Activated T-cell treated with anti-CD3 and anti-CD28 coated beads, Interleukin-2, amount 50 U/mL, for 48 hours (primary cell): ENCODE measurements around the gene CDK11B.

Source experiments
- DNase-seq, 2 experiments: peaks; one replicate each; pipeline ENCODE4 v3.0.0-alpha.2; 2020

Gene CDK11B

DNA sequence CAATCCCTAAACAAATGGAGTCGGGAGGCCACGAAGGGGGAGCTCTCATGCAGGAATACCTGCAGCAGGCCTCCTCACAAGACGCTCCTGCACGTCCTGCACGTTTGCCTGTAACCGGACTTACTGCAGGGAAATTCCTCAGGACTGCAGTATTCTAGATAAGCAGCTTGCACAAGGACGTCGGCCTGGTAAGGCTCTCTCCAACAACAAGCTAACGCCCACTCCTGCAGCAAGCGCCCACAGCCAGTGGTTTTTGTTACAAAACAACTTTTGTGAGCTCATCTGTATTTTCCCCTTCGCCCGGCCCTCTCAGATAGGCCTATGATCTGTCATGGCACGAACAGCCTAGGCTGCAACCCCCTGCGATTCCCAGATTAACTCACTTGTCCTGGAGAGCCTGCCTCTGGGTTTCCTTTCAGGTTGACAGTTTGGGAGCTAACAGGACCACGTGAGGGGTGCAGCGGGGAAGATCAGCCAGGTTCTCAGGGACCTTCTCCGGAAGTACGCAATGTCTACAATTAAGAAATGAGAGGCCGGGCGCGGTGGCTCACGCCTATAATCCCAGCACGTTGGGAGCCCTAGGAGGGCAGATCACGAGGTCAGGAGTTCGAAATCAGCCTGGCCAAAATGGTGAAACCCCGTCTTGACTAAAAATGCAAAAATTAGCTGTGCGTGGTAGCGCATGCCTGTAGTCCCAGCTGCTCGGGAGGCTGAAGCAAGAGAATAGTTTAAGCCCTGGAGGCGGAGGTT, 44.4 kb downstream of the CDK11B start:
- peak; percentile 73 to 74 for DNase-seq

- DNase-seq: no peak
These were observed 45.2 kb downstream of the CDK11B start for GRCh38 chr1:1613509-1614082.

- no peak for DNase-seq
These were observed 46.8 kb downstream of the CDK11B start for GRCh38 chr1:1612104-1612400.

- no peak for DNase-seq
These were observed 48.0 kb downstream of the CDK11B start for GRCh38 chr1:1610796-1611195.

DNA sequence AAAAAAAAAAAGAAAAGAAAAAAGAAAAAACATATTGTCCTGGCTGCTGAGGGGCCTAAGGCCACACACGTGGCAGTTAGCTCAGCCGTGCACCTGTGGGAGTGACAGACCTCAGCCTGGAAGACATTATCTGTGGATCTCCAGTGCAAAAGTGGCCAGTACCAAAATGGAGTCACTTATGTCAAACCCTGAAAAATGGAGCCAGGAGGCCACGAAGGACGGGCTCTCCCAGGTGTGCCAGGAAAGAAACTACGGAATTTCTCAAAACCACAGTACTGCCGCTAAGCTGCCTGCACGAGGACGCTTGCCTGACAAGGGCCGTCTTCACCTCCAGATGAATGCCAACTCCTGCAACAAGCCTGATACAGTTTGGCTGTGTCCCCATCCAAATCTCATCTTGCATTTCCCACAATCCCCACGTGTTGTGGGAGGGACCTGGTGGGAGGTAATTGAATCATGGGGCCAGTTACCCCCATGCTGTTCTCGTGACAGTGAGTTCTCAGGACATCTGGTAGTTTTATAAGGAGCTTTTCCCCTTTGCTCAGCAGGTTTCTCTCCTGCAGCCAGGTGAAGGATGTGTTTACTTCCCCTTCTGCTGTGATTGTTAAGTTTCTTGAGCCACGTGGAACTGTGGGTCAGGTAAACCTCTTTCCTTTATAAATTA, 48.9 kb downstream of the CDK11B start:
- no peak for DNase-seq

DNA sequence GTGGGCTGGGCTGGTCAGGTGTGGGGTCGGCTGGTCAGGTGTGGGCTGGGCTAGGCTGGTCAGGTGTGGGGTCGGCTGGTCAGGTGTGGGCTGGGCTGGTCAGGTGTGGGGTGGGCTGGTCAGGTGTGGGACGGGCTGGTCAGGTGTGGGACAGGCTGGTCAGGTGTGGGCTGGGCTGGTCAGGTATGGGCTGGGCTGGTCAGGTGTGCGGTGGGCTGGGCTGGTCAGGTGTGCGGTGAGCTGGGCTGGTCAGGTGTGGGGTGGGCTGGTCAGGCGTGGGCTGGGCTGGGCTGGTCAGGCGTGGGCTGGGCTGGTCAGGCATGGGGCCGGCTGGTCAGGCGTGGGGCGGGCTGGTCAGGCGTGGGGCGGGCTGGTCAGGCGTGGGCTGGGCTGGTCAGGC, 52.6 kb downstream of the CDK11B start:
- no peak for DNase-seq

- DNase-seq: no peak
These were observed 53.1 kb downstream of the CDK11B start for GRCh38 chr1:1605724-1606123.

DNA sequence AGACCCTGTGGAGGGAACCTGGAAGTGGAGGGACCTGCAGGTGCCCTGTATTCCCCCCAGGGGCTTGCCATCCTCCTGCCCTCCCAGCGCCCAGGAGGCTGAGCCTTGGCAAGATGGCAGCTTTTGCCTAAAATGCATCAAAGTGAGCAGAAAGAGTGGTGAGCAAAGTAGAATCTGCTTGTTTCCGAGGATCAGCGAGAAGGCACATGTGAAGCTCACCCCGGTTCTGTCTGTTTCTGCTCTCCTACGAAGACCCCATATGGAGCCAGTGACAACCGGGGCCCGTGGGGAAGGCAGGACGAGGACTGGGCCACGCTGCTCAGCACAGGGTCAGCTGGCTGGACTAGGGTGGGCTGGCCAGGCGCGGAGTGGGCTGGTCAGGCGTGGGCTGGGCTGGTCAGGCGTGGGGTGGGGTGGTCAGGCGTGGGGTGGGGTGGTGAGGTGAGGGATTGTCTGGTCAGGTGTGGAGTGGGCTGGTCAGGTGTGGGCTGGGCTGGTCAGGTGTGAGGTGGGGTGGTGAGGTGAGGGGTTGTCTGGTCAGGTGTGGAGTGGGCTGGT, 53.7 kb downstream of the CDK11B start:
- peak in 1 of 2 experiments; percentile 21 for DNase-seq

DNA sequence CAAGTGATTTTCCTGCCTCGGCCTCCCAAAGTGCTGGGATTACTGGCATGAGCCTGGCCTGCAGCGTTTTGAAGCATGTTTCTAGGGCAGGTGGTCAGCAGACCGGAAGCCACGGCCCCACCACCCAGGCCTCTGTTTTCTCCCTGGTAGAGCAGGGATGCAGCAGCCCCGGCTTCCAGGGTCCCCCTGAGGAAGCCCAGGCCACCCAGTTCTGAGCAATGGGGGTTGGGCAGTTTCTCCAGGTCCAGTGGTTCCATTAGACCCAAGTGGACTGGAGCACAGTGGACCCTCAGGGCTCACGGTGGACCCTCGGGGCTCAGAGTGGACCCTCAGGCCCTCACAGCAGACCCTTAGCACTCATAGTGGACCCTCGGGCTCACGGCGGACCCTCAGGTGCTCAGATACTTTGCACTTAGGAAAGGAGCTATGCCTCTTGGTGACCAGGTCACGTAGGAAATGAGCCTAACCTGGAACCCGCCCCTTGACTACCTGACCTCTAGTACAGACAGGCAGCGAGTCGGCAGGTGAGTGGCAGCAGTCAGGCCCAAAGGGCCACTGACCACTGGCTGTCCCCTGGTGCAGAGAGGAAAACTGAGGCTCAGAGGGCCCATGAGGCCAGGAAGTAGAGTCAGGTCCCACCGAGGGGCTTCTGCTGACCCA, 54.3 kb downstream of the CDK11B start:
- DNase-seq: no peak

DNA sequence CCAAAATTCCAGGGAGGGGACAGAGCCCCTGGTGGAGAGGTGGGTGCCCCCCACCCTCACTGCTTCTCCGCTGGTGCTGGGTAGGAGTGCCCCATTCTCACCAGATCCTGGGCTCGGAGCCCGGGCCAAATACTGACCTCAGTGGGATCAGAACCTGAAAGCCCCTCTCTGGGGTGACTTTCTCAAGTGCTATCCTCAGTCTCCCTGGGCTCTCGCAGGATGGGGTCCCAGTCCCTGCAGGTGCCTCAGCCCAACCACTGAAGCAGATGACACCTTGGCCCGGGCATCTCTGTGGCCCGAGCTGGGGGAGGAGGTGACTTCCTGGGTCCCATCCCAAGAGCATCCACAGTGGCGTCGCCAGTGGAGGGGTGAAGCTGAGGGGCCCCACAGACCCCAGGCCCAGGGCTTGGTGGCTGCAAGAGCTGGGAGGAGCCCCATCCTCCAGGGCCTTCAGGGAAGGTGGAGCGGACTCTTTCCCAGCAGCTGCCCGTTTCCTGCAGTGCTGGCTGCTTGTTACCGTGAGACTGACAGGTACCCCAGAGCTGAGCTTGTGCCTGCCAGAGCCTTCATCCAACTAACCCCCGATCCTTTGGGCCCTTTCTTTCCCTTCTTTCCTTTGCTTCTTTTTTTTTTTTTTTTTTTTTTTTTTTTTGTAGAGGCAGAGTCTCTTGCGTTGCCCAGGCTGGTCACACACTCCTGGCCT, 55.0 kb downstream of the CDK11B start:
- no peak for DNase-seq

GRCh38 chr1:1602968-1603506, 55.8 kb downstream of the CDK11B start:
- DNase-seq: no peak

- DNase-seq: no peak
These were observed 56.4 kb downstream of the CDK11B start for GRCh38 chr1:1602304-1602967.

DNA sequence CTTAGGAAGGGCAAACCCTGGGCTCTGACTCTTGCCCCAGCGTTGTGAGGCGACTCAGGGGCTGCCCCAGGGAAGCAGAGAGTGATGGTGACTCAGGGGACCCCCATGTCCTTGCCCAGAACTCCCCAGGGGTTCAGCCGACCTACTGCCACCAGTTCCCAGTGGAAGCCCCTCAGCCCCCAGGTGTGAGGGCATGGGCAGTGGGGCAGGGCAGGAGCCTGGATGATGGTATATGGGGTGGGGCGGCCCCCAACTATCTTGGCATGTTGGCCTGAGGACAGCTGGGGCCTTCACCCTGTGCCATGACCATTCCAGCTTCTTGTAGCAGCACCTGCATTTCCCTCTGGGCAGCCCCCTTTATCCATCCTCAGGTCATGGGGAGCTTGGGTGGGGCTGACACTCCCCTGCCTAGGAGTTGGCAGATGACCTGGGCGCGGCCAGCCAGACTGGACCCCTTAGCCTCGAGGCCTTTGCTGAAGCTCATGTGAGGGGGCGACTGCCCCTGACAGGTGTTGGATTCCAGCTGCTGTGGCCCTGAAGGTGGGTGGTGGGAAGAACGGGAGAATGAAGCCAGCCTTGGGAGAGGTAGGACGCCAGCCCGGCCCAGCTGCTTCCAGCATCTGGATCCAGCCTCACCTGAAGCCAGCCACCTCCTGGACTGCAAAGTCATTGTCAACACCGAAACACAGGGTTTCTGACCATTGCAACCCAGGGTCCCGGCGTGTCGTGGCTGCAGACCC, 57.1 kb downstream of the CDK11B start:
- no peak for DNase-seq

- no peak for DNase-seq
These were observed 57.8 kb downstream of the CDK11B start for GRCh38 chr1:1600861-1601563.

DNA sequence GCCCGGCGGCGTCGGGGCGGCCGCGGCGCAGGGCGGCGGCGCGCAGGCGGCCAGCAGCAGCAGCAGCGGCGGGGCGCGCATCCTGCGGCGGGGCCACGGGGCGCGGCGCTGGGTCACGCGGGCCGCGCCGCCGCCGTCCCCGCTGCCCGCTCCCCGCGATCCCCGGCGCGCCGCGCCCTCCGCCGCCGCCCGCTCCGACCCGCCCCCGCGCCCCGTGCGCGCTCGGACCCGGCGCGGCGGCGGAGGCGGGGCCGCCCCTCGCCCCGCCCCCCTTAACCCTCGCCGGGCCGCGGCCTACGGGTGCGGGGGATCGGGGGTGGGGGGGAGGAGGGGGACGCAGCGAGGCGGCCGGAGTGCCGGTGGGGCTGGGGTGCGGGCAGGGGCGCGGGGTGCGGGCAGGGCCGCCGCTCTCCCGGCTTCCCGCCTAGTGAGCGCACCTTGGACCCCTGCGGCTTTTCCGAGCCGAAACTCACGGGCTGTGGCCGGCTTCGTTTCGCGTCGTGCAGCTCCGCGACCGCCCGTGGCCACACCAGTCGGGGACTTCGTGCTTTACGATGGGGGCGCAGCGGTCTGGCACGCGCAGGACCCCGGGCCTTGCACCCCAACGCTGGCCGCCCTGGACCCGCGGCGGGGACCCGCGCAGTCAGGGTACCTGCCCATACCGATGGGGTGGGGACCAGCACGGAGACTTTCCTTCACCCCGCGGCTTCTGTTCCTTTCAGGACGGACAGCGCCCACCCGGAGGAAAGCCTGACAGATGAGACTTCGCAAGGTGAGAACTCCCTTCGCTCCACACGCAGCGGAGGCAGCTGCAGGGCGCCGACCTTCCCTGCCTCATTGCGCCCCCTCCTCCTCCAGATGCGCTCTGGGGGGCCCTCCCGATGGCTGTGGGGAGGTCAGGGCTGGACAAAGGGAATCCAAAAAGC, 58.6 kb downstream of the CDK11B start, which contains the start of gene FNDC10:
Gene FNDC10 (minus strand): TSS at position 201 of the 926 bp plus-strand sequence. CDS start 120 bp downstream, at position 81.
- DNase-seq: no peak

DNA sequence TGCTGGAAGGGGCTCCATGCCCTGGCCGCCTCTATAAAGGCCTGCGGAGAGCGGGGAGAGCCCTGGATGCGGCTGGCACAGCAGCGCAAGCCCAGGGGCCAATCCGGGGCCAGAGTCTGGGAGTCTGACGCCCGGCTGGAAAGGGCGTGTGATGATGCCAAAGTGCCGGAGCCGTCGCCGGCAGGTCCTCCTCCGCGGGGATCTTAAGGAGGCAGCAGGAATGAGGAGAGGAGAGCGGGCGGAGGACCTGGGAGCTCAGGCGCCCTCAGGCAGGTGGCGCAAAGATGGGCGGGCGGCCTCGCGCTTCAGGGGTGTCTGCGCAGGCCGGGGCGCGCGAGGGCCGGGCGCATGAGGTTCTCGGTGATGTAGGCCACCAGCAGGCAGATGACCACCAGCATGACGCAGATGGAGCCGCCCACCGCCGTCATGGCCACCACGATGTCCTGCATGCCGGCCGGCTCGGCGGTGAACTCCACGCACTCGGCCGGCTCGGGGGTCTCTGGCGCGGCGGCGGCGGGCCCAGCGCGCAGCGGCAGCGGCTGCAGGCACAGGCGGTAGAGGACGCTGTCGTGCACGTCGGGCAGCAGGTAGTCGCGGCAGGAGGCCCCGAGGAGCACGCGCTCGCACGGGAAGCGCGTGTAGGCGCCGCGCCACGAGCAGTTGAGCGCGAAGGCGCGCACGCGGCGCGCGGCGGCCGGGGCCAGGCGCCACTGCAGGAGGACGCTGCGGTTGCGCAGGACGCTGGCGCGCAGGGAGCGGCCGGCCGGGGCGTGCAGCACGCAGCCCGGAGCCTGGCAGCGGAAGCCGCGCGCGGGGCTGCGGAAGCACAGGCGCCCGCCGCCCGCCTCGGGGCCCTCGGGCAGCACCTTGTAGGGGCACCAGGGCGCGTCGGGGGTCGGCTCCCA, 59.5 kb downstream of the CDK11B start:
- DNase-seq: peak in 1 of 2 experiments; percentile 57

DNA sequence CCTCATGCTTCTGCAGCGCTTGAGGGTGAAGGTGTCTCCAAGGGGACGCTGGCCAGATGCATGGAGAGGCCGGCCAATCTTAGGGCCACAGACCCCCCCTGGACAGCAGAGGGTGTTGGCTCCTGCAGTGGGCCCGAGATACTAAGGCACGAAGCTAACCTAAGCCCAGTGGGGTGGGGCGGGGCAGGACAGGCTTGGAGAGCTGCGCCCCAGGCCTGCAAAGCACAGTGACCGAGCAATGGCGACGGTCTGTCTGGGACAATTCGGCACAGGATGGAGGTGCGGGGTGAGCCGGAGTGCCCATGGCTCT, 60.1 kb downstream of the CDK11B start:
- no peak for DNase-seq

- DNase-seq: no peak
These were observed 60.6 kb downstream of the CDK11B start for GRCh38 chr1:1598051-1598719.
